IPS-18a (cell line): ENCODE measurements around the gene UFM1.

Experiments used
- H3K27ac ChIP-seq: one replicate; pipeline ENCODE4 v1.5.1; 2013; ENCODE audit warnings: low read length
- H3K27me3 ChIP-seq: one replicate; pipeline ENCODE4 v1.6.1; 2013; ENCODE audit warnings: mild to moderate bottlenecking, low read length; ENCODE audit not compliant: control insufficient read depth, insufficient read depth
- H3K36me3 ChIP-seq: one replicate; pipeline ENCODE4 v1.6.1; 2013; ENCODE audit warnings: low read depth, low read length; ENCODE audit not compliant: control insufficient read depth
- H3K4me1 ChIP-seq: one replicate; pipeline ENCODE4 v1.6.1; 2013; ENCODE audit warnings: low read depth, low read length; ENCODE audit not compliant: control insufficient read depth
- H3K4me3 ChIP-seq: one replicate; pipeline ENCODE4 v1.5.1; 2013; ENCODE audit warnings: low read length
- H3K9ac ChIP-seq: one replicate; pipeline ENCODE4 v1.6.1; 2013; ENCODE audit warnings: mild to moderate bottlenecking, low read length, moderate library complexity
- H3K9me3 ChIP-seq: one replicate; pipeline ENCODE4 v1.6.1; 2013; ENCODE audit warnings: low read depth, low read length; ENCODE audit not compliant: control insufficient read depth

The UFM1 gene

GRCh38 chr13:38394777-38395496, 45.3 kb downstream of the UFM1 start:
- Histone ChIP-seq H3K27me3 (no peaks in the 10 kb centered on the region), H3K4me1 (no peaks in the 10 kb centered on the region), H3K27ac (no peak overlapping the region), H3K9me3 (no peaks in the 10 kb centered on the region), H3K36me3 (no peaks in the 10 kb centered on the region), H3K9ac (no peak overlapping the region), H3K4me3 (no peak overlapping the region)

GRCh38 chr13:38395497-38395788, 45.8 kb downstream of the UFM1 start:
- H3K4me1 ChIP-seq = no peaks in the 10 kb centered on the region
- H3K27me3 ChIP-seq = no peaks in the 10 kb centered on the region
- no peak overlapping the region for H3K27ac ChIP-seq
- H3K9ac ChIP-seq = no peak overlapping the region
- no peaks in the 10 kb centered on the region for H3K9me3 ChIP-seq
- no peaks in the 10 kb centered on the region for H3K36me3 ChIP-seq
- no peak overlapping the region for H3K4me3 ChIP-seq

GRCh38 chr13:38398711-38399493, 49.3 kb downstream of the UFM1 start:
- Histone ChIP-seq H3K36me3 (no peaks in the 10 kb centered on the region), H3K27me3 (no peaks in the 10 kb centered on the region), H3K4me1 (no peaks in the 10 kb centered on the region), H3K4me3 (no peak overlapping the region), H3K27ac (no peak overlapping the region), H3K9me3 (no peaks in the 10 kb centered on the region), H3K9ac (no peak overlapping the region)

GRCh38 chr13:38399535-38399934, 49.9 kb downstream of the UFM1 start:
- no peaks in the 10 kb centered on the region for H3K9me3 ChIP-seq
- H3K27ac ChIP-seq = no peak overlapping the region
- H3K4me3 ChIP-seq = no peak overlapping the region
- no peaks in the 10 kb centered on the region for H3K36me3 ChIP-seq
- H3K27me3 ChIP-seq = no peaks in the 10 kb centered on the region
- H3K9ac ChIP-seq = no peak overlapping the region
- no peaks in the 10 kb centered on the region for H3K4me1 ChIP-seq

DNA sequence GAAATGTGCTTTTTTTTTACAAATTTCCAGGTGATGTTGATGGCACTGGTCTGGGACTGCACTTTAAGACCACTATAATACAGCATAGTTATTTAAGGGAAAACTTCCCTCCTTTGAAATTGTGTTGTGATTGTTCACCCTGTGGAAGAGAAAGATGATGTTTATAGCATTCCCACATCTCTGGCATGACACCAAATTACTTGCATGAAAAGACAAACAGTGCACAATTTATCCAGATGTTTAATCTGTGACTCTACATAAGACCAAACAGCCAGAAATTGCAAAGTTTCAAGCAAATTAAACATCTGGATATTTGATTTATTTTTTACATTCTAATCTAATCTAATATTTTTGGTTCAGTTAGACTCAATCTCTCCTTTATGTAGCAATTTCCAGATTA, 51.6 kb downstream of the UFM1 start:
- H3K9me3 ChIP-seq = no peaks in the 10 kb centered on the region
- H3K9ac ChIP-seq = no peak overlapping the region
- no peaks in the 10 kb centered on the region for H3K4me1 ChIP-seq
- no peak overlapping the region for H3K4me3 ChIP-seq
- no peaks in the 10 kb centered on the region for H3K27me3 ChIP-seq
- no peaks in the 10 kb centered on the region for H3K36me3 ChIP-seq
- H3K27ac ChIP-seq = no peak overlapping the region

- H3K27me3 ChIP-seq = no peaks in the 10 kb centered on the region
- no peaks in the 10 kb centered on the region for H3K4me1 ChIP-seq
- H3K36me3 ChIP-seq = no peaks in the 10 kb centered on the region
- H3K9me3 ChIP-seq = no peaks in the 10 kb centered on the region
- no peak overlapping the region for H3K9ac ChIP-seq
- no peak overlapping the region for H3K4me3 ChIP-seq
- H3K27ac ChIP-seq = no peak overlapping the region
Measured at GRCh38 chr13:38405216-38405615, 55.6 kb downstream of the UFM1 start.

DNA sequence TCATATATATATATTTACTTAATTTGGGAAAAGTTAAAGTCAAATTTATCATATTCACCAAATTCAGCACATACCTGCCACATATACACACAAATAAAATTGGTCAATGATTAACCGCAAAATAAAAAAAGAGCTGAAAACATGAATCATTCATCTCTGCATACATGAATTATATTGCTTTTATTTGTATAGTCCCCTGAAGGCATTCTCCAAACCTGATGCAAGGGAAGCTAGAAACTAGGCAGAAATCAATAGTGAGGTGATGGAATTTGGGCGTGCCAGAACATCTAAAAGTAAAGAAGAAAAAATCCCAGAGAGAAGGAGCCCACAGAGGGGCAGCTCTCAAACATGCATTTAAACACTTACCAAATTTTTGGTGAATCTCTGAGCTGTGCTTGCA, 60.1 kb downstream of the UFM1 start:
- no peaks in the 10 kb centered on the region for H3K9me3 ChIP-seq
- H3K27ac ChIP-seq = no peak overlapping the region
- H3K27me3 ChIP-seq = no peaks in the 10 kb centered on the region
- H3K4me1 ChIP-seq = no peaks in the 10 kb centered on the region
- no peaks in the 10 kb centered on the region for H3K36me3 ChIP-seq
- H3K9ac ChIP-seq = no peak overlapping the region
- no peak overlapping the region for H3K4me3 ChIP-seq

DNA sequence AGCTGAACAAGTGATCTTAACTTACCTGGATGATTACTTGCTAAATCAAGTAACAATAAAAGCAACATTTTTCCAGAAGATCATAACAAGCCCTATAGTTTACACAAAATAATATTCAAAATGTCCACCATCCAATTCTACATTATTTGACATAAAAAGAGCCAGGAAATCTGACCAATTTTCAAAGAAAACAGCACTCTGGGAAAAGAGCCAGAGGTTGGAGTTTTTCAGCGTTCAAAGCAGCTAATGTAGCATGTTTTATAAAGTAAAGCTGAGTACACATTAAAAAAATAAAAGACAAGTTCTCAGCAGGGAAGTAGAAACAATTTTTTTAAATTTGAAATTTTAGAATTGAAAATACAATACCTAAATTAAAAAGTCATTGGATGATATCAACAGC, 62.6 kb downstream of the UFM1 start:
- H3K36me3 ChIP-seq = no peaks in the 10 kb centered on the region
- no peaks in the 10 kb centered on the region for H3K27me3 ChIP-seq
- H3K9ac ChIP-seq = no peak overlapping the region
- no peak overlapping the region for H3K4me3 ChIP-seq
- no peaks in the 10 kb centered on the region for H3K4me1 ChIP-seq
- H3K9me3 ChIP-seq = no peaks in the 10 kb centered on the region
- H3K27ac ChIP-seq = no peak overlapping the region
